HepG2 (cell line): ENCODE measurements around the gene NDRG3. TPM values are rescaled to one million over a fixed set of nuclear protein-coding genes. Genes with fewer than 3 reads are reported as not detected.

Source experiments
- CAMTA2 ChIP-seq: sonication (generic); formaldehyde crosslinking; IDR thresholded peaks from 2 replicates; pipeline ENCODE4 v1.4.0; 2020; ENCODE audit warnings: mild to moderate bottlenecking, missing genetic modification reagents, borderline replicate concordance
- HNF4G ChIP-seq, 2 experiments: sonication (generic) in 1 of 2; formaldehyde crosslinking in 1 of 2; IDR thresholded peaks; 2 replicates each; pipeline versions ENCODE4 v1.4.0 to v1.6.1; 2011 to 2020; ENCODE audit warnings: borderline replicate concordance in 2 of 2, low read depth in 2 of 2, mild to moderate bottlenecking in 2 of 2, low read length in 1 of 2, missing genetic modification reagents in 1 of 2, moderate library complexity in 1 of 2
- KAT2B ChIP-seq: fragments of 150-350 bp; IDR thresholded peaks from 2 replicates; pipeline ENCODE4 v1.6.1; 2014; ENCODE audit warnings: low read depth, low read length, borderline replicate concordance
- LCORL ChIP-seq, 2 experiments: fragments of 450-650 bp in 1 of 2; sonication (generic) in 1 of 2; formaldehyde crosslinking in 1 of 2; IDR thresholded peaks; 2 replicates each; pipeline versions ENCODE4 v1.5.0 to v1.6.1; 2017 to 2020; ENCODE audit warnings: antibody characterized with exemption in 1 of 2, missing genetic modification reagents in 1 of 2
- MYC ChIP-seq: sonication (generic); formaldehyde crosslinking; IDR thresholded peaks from 2 replicates; pipeline ENCODE4 v1.9.0; 2021; ENCODE audit warnings: missing genetic modification reagents, borderline replicate concordance
- NFE2 ChIP-seq: sonication (generic); formaldehyde crosslinking; IDR thresholded peaks from 2 replicates; pipeline ENCODE4 v1.4.0; 2020; ENCODE audit warnings: missing genetic modification reagents
- SKI ChIP-seq: fragments of 450-650 bp; IDR thresholded peaks from one replicate; pipeline ENCODE4 v1.6.1; 2018; ENCODE audit warnings: mild to moderate bottlenecking; ENCODE audit not compliant: partially characterized antibody
- SMC3 ChIP-seq: IDR thresholded peaks from 2 replicates; pipeline ENCODE4 v1.6.1; 2011; ENCODE audit warnings: low read length, improper control_type of control experiment
- SMYD3 ChIP-seq: sonication (generic); formaldehyde crosslinking; IDR thresholded peaks from 2 replicates; pipeline ENCODE4 v1.8.1; 2023; ENCODE audit warnings: mild to moderate bottlenecking, missing genetic modification reagents
- SOX13 ChIP-seq, 3 experiments: fragments of 450-650 bp in 1 of 3; sonication (generic) in 1 of 3; formaldehyde crosslinking in 1 of 3; IDR thresholded peaks in 2 of 3; conservative IDR thresholded peaks in 1 of 3; 2 replicates each; pipeline versions ENCODE4 v1.5.0 to v1.6.1; 2016 to 2020; ENCODE audit warnings: antibody characterized with exemption in 1 of 3, mild to moderate bottlenecking in 1 of 3, missing compliant biosample characterization in 1 of 3, missing genetic modification reagents in 1 of 3, moderate library complexity in 1 of 3
- TOE1 ChIP-seq: sonication (generic); formaldehyde crosslinking; IDR thresholded peaks from 2 replicates; pipeline ENCODE4 v1.4.0; 2020; ENCODE audit warnings: mild to moderate bottlenecking, missing genetic modification reagents
- YEATS4 ChIP-seq: sonication (generic); formaldehyde crosslinking; IDR thresholded peaks from 2 replicates; pipeline ENCODE4 v1.4.0; 2020; ENCODE audit warnings: missing genetic modification reagents, borderline replicate concordance
- ZBTB21 ChIP-seq: sonication (generic); formaldehyde crosslinking; IDR thresholded peaks from 2 replicates; pipeline ENCODE4 v1.4.0; 2020; ENCODE audit warnings: missing genetic modification reagents
- ZNF230 ChIP-seq: sonication (generic); formaldehyde crosslinking; IDR thresholded peaks from 2 replicates; pipeline ENCODE4 v1.4.0; 2020; ENCODE audit warnings: mild to moderate bottlenecking, missing genetic modification reagents
- ZNF329 ChIP-seq: sonication (generic); formaldehyde crosslinking; IDR thresholded peaks from 2 replicates; pipeline ENCODE4 v1.9.0; 2021; ENCODE audit warnings: low read depth, mild to moderate bottlenecking, missing genetic modification reagents
- polyA plus RNA-seq, 8 experiments: library from polyadenylated mRNA; depleted of rRNA in 3 of 8; stranded (reverse) in 7 of 8; unstranded in 1 of 8; fragments of >200 nt; fragmentation: Illumina TruSeq in 4 of 8; extraction: Trizol in 4 of 8; gene quantifications; 2 replicates each; pipeline versions ENCODE4 v1.2.1 to v1.2.3, GENCODE V29; 2011 to 2016; ENCODE audit warnings: low read depth in 4 of 8, missing spikeins in 1 of 8, mixed read lengths in 1 of 8; ENCODE audit not compliant: insufficient read depth in 1 of 8
- total RNA-seq, 5 experiments: library from RNA; depleted of rRNA; stranded (reverse); fragments of >200 nt; fragmentation: Illumina TruSeq; extraction: Trizol; gene quantifications; 2 replicates each; pipeline ENCODE4 v1.2.3, GENCODE V29; 2016; ENCODE audit warnings: low read depth in 1 of 5
- TF ChIP-seq, protein P1 (sequence below): sonication (generic); formaldehyde crosslinking; IDR thresholded peaks from 2 replicates; pipeline ENCODE4 v1.4.0; 2020; ENCODE audit warnings: missing genetic modification reagents, borderline replicate concordance
- TF ChIP-seq, protein P2 (sequence below): sonication (generic); formaldehyde crosslinking; IDR thresholded peaks from 2 replicates; pipeline ENCODE4 v1.4.0; 2020; ENCODE audit warnings: missing genetic modification reagents
- TF ChIP-seq, protein P3 (sequence below): sonication (generic); formaldehyde crosslinking; IDR thresholded peaks from 2 replicates; pipeline ENCODE4 v1.4.0; 2020; ENCODE audit warnings: missing genetic modification reagents

NDRG3 gene
- total and polyA plus RNA-seq, 2 of the 13 experiments (the other 11 are each of a cell fraction or from before 2014, with no cell fraction given), result 36.0 to 40.5 TPM

DNA sequence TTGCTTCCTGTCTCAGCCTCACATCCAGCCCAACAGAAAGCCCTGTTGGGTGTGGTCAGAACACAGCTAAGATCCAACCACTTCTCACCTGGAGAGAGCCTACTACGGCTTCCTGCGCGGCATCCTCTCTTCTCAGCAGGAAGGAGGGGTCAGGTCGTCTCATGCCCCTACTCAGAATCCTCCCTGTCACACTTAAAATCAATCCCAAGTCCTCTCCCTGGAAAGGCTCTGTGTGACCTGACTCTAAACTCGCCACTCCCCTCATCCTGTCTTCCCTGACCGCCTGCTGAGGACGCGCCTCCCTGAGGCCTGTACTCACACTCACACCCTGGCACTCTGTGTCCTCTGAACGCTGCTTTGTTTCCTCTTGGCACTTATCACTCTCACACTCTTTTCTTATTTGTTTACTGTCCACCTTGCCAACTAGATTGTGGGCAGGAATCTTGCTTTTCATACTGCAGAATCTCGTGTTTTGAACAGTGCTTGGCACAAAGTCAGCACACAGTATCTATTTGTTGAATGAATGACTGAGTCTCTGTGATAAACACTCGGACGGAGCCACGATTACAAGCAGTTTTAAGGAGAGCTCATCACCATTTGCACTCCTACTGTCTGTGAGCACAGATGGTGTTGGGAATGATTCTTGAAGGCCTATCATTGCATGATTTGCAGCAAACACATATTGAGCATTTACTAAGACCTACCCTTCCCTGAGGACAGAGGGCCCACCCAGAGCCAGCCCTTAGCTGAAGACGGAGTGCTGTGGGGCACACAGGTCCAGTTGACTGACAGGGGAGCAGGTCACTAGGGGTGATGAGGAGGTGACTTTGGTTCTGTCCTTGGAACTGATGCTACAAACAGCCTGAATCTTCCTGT, 121.6 kb downstream of the NDRG3 start (continued):
- TF ChIP-seq, protein P1, sequence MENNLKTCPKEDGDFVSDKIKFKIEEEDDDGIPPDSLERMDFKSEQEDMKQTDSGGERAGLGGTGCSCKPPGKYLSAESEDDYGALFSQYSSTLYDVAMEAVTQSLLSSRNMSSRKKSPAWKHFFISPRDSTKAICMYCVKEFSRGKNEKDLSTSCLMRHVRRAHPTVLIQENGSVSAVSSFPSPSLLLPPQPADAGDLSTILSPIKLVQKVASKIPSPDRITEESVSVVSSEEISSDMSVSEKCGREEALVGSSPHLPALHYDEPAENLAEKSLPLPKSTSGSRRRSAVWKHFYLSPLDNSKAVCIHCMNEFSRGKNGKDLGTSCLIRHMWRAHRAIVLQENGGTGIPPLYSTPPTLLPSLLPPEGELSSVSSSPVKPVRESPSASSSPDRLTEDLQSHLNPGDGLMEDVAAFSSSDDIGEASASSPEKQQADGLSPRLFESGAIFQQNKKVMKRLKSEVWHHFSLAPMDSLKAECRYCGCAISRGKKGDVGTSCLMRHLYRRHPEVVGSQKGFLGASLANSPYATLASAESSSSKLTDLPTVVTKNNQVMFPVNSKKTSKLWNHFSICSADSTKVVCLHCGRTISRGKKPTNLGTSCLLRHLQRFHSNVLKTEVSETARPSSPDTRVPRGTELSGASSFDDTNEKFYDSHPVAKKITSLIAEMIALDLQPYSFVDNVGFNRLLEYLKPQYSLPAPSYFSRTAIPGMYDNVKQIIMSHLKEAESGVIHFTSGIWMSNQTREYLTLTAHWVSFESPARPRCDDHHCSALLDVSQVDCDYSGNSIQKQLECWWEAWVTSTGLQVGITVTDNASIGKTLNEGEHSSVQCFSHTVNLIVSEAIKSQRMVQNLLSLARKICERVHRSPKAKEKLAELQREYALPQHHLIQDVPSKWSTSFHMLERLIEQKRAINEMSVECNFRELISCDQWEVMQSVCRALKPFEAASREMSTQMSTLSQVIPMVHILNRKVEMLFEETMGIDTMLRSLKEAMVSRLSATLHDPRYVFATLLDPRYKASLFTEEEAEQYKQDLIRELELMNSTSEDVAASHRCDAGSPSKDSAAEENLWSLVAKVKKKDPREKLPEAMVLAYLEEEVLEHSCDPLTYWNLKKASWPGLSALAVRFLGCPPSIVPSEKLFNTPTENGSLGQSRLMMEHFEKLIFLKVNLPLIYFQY (CRISPR knock-in tag), result no peak
- no peak for TF ChIP-seq ZNF230 (CRISPR knock-in tag)
- TF ChIP-seq MYC (CRISPR knock-in tag), result no peak
- no peak for TF ChIP-seq SMC3
- TF ChIP-seq KAT2B, result no peak
- TF ChIP-seq ZBTB21, result no peak
- no peak for TF ChIP-seq SMYD3 (CRISPR knock-in tag)
- no peak for TF ChIP-seq ZNF329 (CRISPR knock-in tag)
- TF ChIP-seq, protein P2, sequence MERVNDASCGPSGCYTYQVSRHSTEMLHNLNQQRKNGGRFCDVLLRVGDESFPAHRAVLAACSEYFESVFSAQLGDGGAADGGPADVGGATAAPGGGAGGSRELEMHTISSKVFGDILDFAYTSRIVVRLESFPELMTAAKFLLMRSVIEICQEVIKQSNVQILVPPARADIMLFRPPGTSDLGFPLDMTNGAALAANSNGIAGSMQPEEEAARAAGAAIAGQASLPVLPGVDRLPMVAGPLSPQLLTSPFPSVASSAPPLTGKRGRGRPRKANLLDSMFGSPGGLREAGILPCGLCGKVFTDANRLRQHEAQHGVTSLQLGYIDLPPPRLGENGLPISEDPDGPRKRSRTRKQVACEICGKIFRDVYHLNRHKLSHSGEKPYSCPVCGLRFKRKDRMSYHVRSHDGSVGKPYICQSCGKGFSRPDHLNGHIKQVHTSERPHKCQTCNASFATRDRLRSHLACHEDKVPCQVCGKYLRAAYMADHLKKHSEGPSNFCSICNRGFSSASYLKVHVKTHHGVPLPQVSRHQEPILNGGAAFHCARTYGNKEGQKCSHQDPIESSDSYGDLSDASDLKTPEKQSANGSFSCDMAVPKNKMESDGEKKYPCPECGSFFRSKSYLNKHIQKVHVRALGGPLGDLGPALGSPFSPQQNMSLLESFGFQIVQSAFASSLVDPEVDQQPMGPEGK (CRISPR knock-in tag), result no peak
- TF ChIP-seq TOE1 (CRISPR knock-in tag), result no peak
- no peak for TF ChIP-seq YEATS4
- TF ChIP-seq LCORL (IDR thresholded peaks at IDR 0.05), result no peak
- no peak for TF ChIP-seq LCORL (CRISPR knock-in tag; IDR thresholded peaks at IDR 0.05)
- TF ChIP-seq, protein P3, sequence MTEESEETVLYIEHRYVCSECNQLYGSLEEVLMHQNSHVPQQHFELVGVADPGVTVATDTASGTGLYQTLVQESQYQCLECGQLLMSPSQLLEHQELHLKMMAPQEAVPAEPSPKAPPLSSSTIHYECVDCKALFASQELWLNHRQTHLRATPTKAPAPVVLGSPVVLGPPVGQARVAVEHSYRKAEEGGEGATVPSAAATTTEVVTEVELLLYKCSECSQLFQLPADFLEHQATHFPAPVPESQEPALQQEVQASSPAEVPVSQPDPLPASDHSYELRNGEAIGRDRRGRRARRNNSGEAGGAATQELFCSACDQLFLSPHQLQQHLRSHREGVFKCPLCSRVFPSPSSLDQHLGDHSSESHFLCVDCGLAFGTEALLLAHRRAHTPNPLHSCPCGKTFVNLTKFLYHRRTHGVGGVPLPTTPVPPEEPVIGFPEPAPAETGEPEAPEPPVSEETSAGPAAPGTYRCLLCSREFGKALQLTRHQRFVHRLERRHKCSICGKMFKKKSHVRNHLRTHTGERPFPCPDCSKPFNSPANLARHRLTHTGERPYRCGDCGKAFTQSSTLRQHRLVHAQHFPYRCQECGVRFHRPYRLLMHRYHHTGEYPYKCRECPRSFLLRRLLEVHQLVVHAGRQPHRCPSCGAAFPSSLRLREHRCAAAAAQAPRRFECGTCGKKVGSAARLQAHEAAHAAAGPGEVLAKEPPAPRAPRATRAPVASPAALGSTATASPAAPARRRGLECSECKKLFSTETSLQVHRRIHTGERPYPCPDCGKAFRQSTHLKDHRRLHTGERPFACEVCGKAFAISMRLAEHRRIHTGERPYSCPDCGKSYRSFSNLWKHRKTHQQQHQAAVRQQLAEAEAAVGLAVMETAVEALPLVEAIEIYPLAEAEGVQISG (CRISPR knock-in tag), result 0 out of 2 replicates have a peak, but pooled peaks have one; percentile 32
- TF ChIP-seq SKI, result no peak
- TF ChIP-seq NFE2 (CRISPR knock-in tag), result no peak
- TF ChIP-seq CAMTA2 (CRISPR knock-in tag), result no peak
- no peak for TF ChIP-seq HNF4G (IDR thresholded peaks at IDR 0.05; ENCODE audit: borderline replicate concordance, low read depth, low read length)
- no peak for TF ChIP-seq HNF4G (CRISPR knock-in tag; IDR thresholded peaks at IDR 0.05; ENCODE audit: borderline replicate concordance, low read depth)
- no peak for TF ChIP-seq SOX13 (IDR thresholded peaks at IDR 0.05)
- peak in 1 of 2 experiments; percentile 15; a peak in 1 of 4 replicates for TF ChIP-seq SOX13 (CRISPR knock-in tag; conservative IDR thresholded peaks at IDR 0.05 in 1 of 2, IDR thresholded peaks at IDR 0.05 in 1 of 2)
